K562 (cell line): ENCODE measurements around the gene FAM118B. TPM values are rescaled to one million over a fixed set of nuclear protein-coding genes. Genes with fewer than 3 reads are reported as not detected.

ENCODE experiments used
- ATAC-seq: fragments of 200-7000 bp; cut with Tn5 transposase; 3 replicates; pipeline ENCODE4 v1.9.1; 2020; ENCODE audit warnings: moderate library complexity
- BruUV-seq: library from RNA; stranded (reverse); fragments of 400-500 nt; replicated peaks from 2 replicates; lab custom pipeline; 2021; lab: Mats Ljungman, UMichigan
- CTCF ChIA-PET: fragments of 300-600 bp; formaldehyde crosslinking; extraction: SDS; loops from one replicate; lab custom pipeline; 2021; ENCODE audit warnings: low intra/inter-chr PET ratio; lab: Yijun Ruan, JAX
- POLR2A ChIA-PET: fragments of 300-600, 350-650 bp; sonication (Branson Sonifier 250); formaldehyde crosslinking; extraction: SDS; loops from one replicate; lab custom pipeline; 2021; ENCODE audit warnings: antibody characterized with exemption, inconsistent platforms; lab: Yijun Ruan, JAX
- DNase-seq, 4 experiments: peaks; one replicate each; pipeline versions ENCODE4 v3.0.0 to v3.0.0-alpha.2; 2011 to 2018; ENCODE audit warnings: low spot score in 3 of 4, mixed read lengths in 3 of 4; ENCODE audit errors: extremely low read depth in 1 of 4
- FAIRE-seq: peaks from 2 replicates; lab custom pipeline; 2011; peaks lifted over from hg19 to GRCh38; lab: Jason Lieb, UNC
- H2AFZ ChIP-seq: 2 replicates; pipeline ENCODE4 v1.6.0; 2011; ENCODE audit warnings: low read depth, low read length, control low read depth, inconsistent platforms
- H3K27ac ChIP-seq: fragments of 200-600 bp; 3 replicates; pipeline ENCODE4 v1.8.0; 2011; ENCODE audit warnings: low read depth, mild to moderate bottlenecking, control low read depth, inconsistent platforms, low read length, moderate library complexity, mixed read lengths; ENCODE audit errors: extremely low read depth
- H3K27me3 ChIP-seq, 2 experiments: fragments of 300-600 bp in 1 of 2; 2 replicates in 1 of 2; 3 replicates in 1 of 2; pipeline versions ENCODE4 v1.6.0 to v1.8.0; 2011; ENCODE audit warnings: inconsistent platforms in 2 of 2, low read length in 2 of 2, mild to moderate bottlenecking in 1 of 2, mixed read lengths in 1 of 2, moderate library complexity in 1 of 2; ENCODE audit not compliant: control insufficient read depth in 2 of 2, insufficient read depth in 2 of 2
- H3K36me3 ChIP-seq: fragments of 300-600 bp; 3 replicates; pipeline ENCODE4 v1.8.0; 2011; ENCODE audit warnings: mild to moderate bottlenecking, low read length, inconsistent platforms; ENCODE audit not compliant: control insufficient read depth, insufficient read depth
- H3K4me1 ChIP-seq, 2 experiments: fragments of 200-600 bp in 1 of 2; replicated peaks in 1 of 2; 2 replicates in 1 of 2; 3 replicates in 1 of 2; pipeline versions ENCODE4 v1.5.1 to v1.8.0; 2011; ENCODE audit warnings: inconsistent platforms in 2 of 2, low read length in 2 of 2, mild to moderate bottlenecking in 1 of 2, mixed read lengths in 1 of 2, moderate library complexity in 1 of 2; ENCODE audit not compliant: control insufficient read depth in 2 of 2, insufficient read depth in 2 of 2
- H3K4me2 ChIP-seq: 2 replicates; pipeline ENCODE4 v1.6.1; 2011; ENCODE audit warnings: low read length, control low read depth, inconsistent platforms, mixed read lengths; ENCODE audit not compliant: insufficient read depth
- H3K4me3 ChIP-seq: fragments of 200-600 bp; sonication (generic), shearing (Covaris generic); 2 replicates; pipeline ENCODE4 v1.5.1; 2016; ENCODE audit warnings: control low read depth, inconsistent platforms
- H3K79me2 ChIP-seq: fragments of 200-600 bp; 3 replicates; pipeline ENCODE4 v1.8.0; 2011; ENCODE audit warnings: low read length, inconsistent platforms; ENCODE audit not compliant: control insufficient read depth, insufficient read depth
- H3K9ac ChIP-seq, 2 experiments: 2 replicates each; pipeline versions ENCODE4 v1.6.0 to v1.6.1; 2011; ENCODE audit warnings: low read depth in 2 of 2, low read length in 2 of 2, control low read depth in 1 of 2, inconsistent platforms in 1 of 2, mild to moderate bottlenecking in 1 of 2, mixed read lengths in 1 of 2; ENCODE audit not compliant: insufficient read depth in 1 of 2
- H3K9me1 ChIP-seq: one replicate; pipeline ENCODE4 v1.6.0; 2011; ENCODE audit warnings: inconsistent platforms, mild to moderate bottlenecking, low read length, moderate library complexity; ENCODE audit not compliant: control insufficient read depth, insufficient read depth
- H3K9me3 ChIP-seq: replicated peaks from 2 replicates; pipeline ENCODE4 v1.5.1; 2011; ENCODE audit warnings: low read depth, low read length, inconsistent platforms; ENCODE audit not compliant: control insufficient read depth, insufficient read depth
- H4K20me1 ChIP-seq: replicated peaks from 2 replicates; pipeline ENCODE4 v1.6.1; 2011; ENCODE audit warnings: low read length, inconsistent platforms, mixed read lengths; ENCODE audit not compliant: control insufficient read depth, insufficient read depth
- CAMTA2 ChIP-seq: fragments of 250-450 bp; sonication (Bioruptor Pico); conservative IDR thresholded peaks from 2 replicates; pipeline ENCODE4 v1.5.1; 2022
- CTBP1 ChIP-seq: fragments of 450-650 bp; IDR thresholded peaks from 2 replicates; pipeline ENCODE4 v1.6.1; 2016; ENCODE audit warnings: borderline replicate concordance
- CXXC5 ChIP-seq: fragments of 250-450 bp; sonication (Bioruptor Pico); IDR thresholded peaks from 2 replicates; pipeline ENCODE4 v1.8.0; 2022; ENCODE audit warnings: inconsistent platforms, mild to moderate bottlenecking, moderate library complexity
- DACH1 ChIP-seq: fragments of 450-650 bp; IDR thresholded peaks from 2 replicates; pipeline ENCODE4 v1.6.1; 2018; ENCODE audit not compliant: partially characterized antibody
- HEY1 ChIP-seq: fragments of 250-450 bp; sonication (Bioruptor Pico); IDR thresholded peaks from 2 replicates; pipeline ENCODE4 v1.5.0; 2020; ENCODE audit warnings: mild to moderate bottlenecking, moderate library complexity, borderline replicate concordance
- HOMEZ ChIP-seq: fragments of 250-450 bp; sonication (Bioruptor Pico); IDR thresholded peaks from 2 replicates; pipeline ENCODE4 v1.4.0; 2020; ENCODE audit warnings: mild to moderate bottlenecking, moderate library complexity
- IRF9 ChIP-seq: fragments of 450-650 bp; IDR thresholded peaks from 2 replicates; pipeline ENCODE4 v1.6.1; 2016; ENCODE audit warnings: missing biosample characterization, missing genetic modification characterization
- KDM2B ChIP-seq: fragments of 250-450 bp; sonication (Bioruptor Pico); IDR thresholded peaks from 2 replicates; pipeline ENCODE4 v1.8.0; 2021; ENCODE audit warnings: mild to moderate bottlenecking, moderate library complexity
- MAZ ChIP-seq, 2 experiments: fragments of 450-650 bp in 1 of 2; sonication (generic) in 1 of 2; formaldehyde crosslinking; IDR thresholded peaks in 1 of 2; conservative IDR thresholded peaks in 1 of 2; 2 replicates each; pipeline versions ENCODE4 v1.4.0 to v1.5.0; 2020; ENCODE audit warnings: mild to moderate bottlenecking in 1 of 2, missing genetic modification reagents in 1 of 2
- MTA2 ChIP-seq: fragments of 450-650 bp; IDR thresholded peaks from 2 replicates; pipeline ENCODE4 v1.6.1; 2016; ENCODE audit warnings: low read depth
- MXD1 ChIP-seq: fragments of 250-450 bp; sonication (Bioruptor Pico); IDR thresholded peaks from 2 replicates; pipeline ENCODE4 v1.8.0; 2021; ENCODE audit warnings: borderline replicate concordance, mild to moderate bottlenecking, moderate library complexity; ENCODE audit not compliant: poor library complexity, severe bottlenecking
- NCOA2 ChIP-seq, 2 experiments: fragments of 450-650 bp; IDR thresholded peaks; 2 replicates each; pipeline ENCODE4 v1.6.1; 2018; ENCODE audit warnings: mild to moderate bottlenecking in 2 of 2, moderate library complexity in 1 of 2; ENCODE audit not compliant: partially characterized antibody in 2 of 2
- STAG1 ChIP-seq: sonication (generic); formaldehyde crosslinking; IDR thresholded peaks from 2 replicates; pipeline ENCODE4 v1.5.0; 2020; ENCODE audit warnings: missing genetic modification reagents, borderline replicate concordance
- XRCC5 ChIP-seq: fragments of 200-400 bp; formaldehyde crosslinking; IDR thresholded peaks from 2 replicates; pipeline ENCODE4 v1.6.1; 2017; ENCODE audit warnings: low read depth, mild to moderate bottlenecking, low read length
- ZNF174 ChIP-seq: fragments of 250-450 bp; sonication (Bioruptor Pico); IDR thresholded peaks from 2 replicates; pipeline ENCODE4 v1.4.0; 2020; ENCODE audit warnings: mild to moderate bottlenecking
- WGBS: fragments of 100-300 bp; shearing (Covaris generic); methylation state at CpG from one replicate; pipeline ENCODE4 v1.1.6; 2016; ENCODE audit warnings: low coverage, mixed read lengths; ENCODE audit not compliant: insufficient coverage; ENCODE audit errors: missing lambda C conversion rate; 5-methylcytosine and 5-hydroxymethylcytosine counted together
- in situ Hi-C: fragments of 300-500 bp; cut with MboI; formaldehyde crosslinking; loops from 4 replicates; pipeline ENCODE4 v1.15.0; 2018; ENCODE audit warnings: inconsistent platforms, mixed read lengths
- intact Hi-C: fragments of 100-400 bp; cut with micrococcal nuclease; formaldehyde crosslinking; loops from 2 replicates; pipeline ENCODE4 v1.14.2; 2022
- polyA plus RNA-seq, 8 experiments: library from polyadenylated mRNA; depleted of rRNA in 4 of 8; stranded (reverse) in 5 of 8; unstranded in 3 of 8; fragments of >200 nt; fragmentation: Nextera tagmentation in 2 of 8; fragmentation: Illumina TruSeq in 1 of 8; extraction: Ambion mirVana in 2 of 8; extraction: Trizol in 1 of 8; gene quantifications; 2 replicates each; pipeline versions ENCODE4 v1.2.1 to v1.2.3, GENCODE V29; 2011 to 2014; ENCODE audit warnings: inconsistent platforms in 1 of 8, missing spikeins in 1 of 8
- total RNA-seq, 7 experiments: library from RNA; depleted of rRNA in 6 of 7; stranded (reverse); fragments of >200 nt in 6 of 7; fragmentation: Illumina TruSeq in 2 of 7; extraction: Trizol in 2 of 7; gene quantifications; 2 replicates each; pipeline versions ENCODE4 v1.2.1 to v1.2.3, GENCODE V29; 2011 to 2021; ENCODE audit warnings: low replicate concordance in 1 of 7

Gene FAM118B
- total and polyA plus RNA-seq, 9 of the 15 experiments (the other 6 are each of a cell fraction or from before 2014, with no cell fraction given): 12.0 to 49.0 (median 22.1) TPM

- H3K9me1 ChIP-seq: no peaks in the 10 kb centered on the region
- TF ChIP-seq ZNF174 (CRISPR knock-in tag) (no peak), CTBP1 (no peak), XRCC5 (no peak), MAZ (CRISPR knock-in tag; conservative IDR thresholded peaks at IDR 0.05 in 1 of 2, IDR thresholded peaks at IDR 0.05 in 1 of 2) (no peak), MTA2 (no peak), CAMTA2 (CRISPR knock-in tag) (no peak)
- no peaks in the 10 kb centered on the region for H3K36me3 ChIP-seq
- H4K20me1 ChIP-seq: no peaks in the 10 kb centered on the region
- H3K27ac ChIP-seq: no peak overlapping the region
- H3K4me1 ChIP-seq: no peaks in the 10 kb centered on the region
- H3K27me3 ChIP-seq: peaks cover 46 to 60% of the 10 kb centered on the region in 2 experiments
- no peak overlapping the region for H3K9ac ChIP-seq
- POLR2A ChIA-PET: no interaction called here
- in situ Hi-C loops (no loop called here), intact Hi-C loops (no loop called here)
- no peak for DNase-seq
- H3K79me2 ChIP-seq: no peaks in the 10 kb centered on the region
- no peak overlapping the region for H3K4me2 ChIP-seq
- ATAC-seq: no peak
- 10% methylated on average over 4 of the region's 7 CpGs for WGBS
- FAIRE-seq: no peak
- no TSS peak for BruUV-seq
- no peak overlapping the region for H3K4me3 ChIP-seq
- CTCF ChIA-PET: no interaction called here
- H3K9me3 ChIP-seq: 0 out of 2 replicates have a peak, but pooled peaks cover 2% of the 10 kb centered on the region
- no peak overlapping the region for H2AFZ ChIP-seq
Observed at GRCh38 chr11:126174816-126175215, 36.8 kb upstream of the FAM118B start.

- no peak for ATAC-seq
- H3K79me2 ChIP-seq: no peaks in the 10 kb centered on the region
- no peaks in the 10 kb centered on the region for H4K20me1 ChIP-seq
- no peak overlapping the region; a peak in 1 of 4 replicates for H3K9ac ChIP-seq
- no peak for DNase-seq
- BruUV-seq: no TSS peak
- peaks cover 46 to 56% of the 10 kb centered on the region in 2 experiments for H3K27me3 ChIP-seq
- intact Hi-C loops: no loop called here
- POLR2A ChIA-PET: no interaction called here
- CTCF ChIA-PET: no interaction called here
- no peak overlapping the region for H3K4me2 ChIP-seq
- FAIRE-seq: no peak
- in situ Hi-C loops: no loop called here
- 0 out of 2 replicates have a peak, but pooled peaks cover 2% of the 10 kb centered on the region for H3K9me3 ChIP-seq
- H3K4me3 ChIP-seq: no peak overlapping the region
- no peak overlapping the region for H3K27ac ChIP-seq
- WGBS: 0% methylated on average over 15 of the region's 15 CpGs
- no peak overlapping the region for H2AFZ ChIP-seq
- H3K9me1 ChIP-seq: no peaks in the 10 kb centered on the region
- no peaks in the 10 kb centered on the region for H3K4me1 ChIP-seq
- H3K36me3 ChIP-seq: no peaks in the 10 kb centered on the region
- TF ChIP-seq DACH1 (no peak), KDM2B (CRISPR knock-in tag) (no peak), IRF9 (no peak), MXD1 (no peak), CXXC5 (CRISPR knock-in tag) (no peak), STAG1 (CRISPR knock-in tag) (no peak), HEY1 (CRISPR knock-in tag) (no peak), HOMEZ (CRISPR knock-in tag) (no peak), NCOA2 (IDR thresholded peaks at IDR 0.05; ENCODE audit: partially characterized antibody in 2 of 2) (no peak)
Observed at GRCh38 chr11:126175393-126175792, 36.2 kb upstream of the FAM118B start.
